Activated CD4-positive, CD25-positive, alpha-beta regulatory T cell treated with anti-CD3 and anti-CD28 coated beads, Interleukin-2, amount 50 U/mL, for 16 hours (primary cell): ENCODE measurements around the gene GPSM1.
"Not testable (repeated sequence)": the region's sequence is repeated elsewhere in the genome, so short reads cannot be mapped to it uniquely, and the experiment has no call there.

ENCODE experiments used
- DNase-seq: peaks from one replicate; pipeline ENCODE4 v3.0.0-alpha.2; 2020; ENCODE audit warnings: low read depth, low spot score

The GPSM1 gene

GRCh38 chr9:136318111-136318775 lies 9.1 kb upstream of the GPSM1 start:
- no peak for DNase-seq

DNA sequence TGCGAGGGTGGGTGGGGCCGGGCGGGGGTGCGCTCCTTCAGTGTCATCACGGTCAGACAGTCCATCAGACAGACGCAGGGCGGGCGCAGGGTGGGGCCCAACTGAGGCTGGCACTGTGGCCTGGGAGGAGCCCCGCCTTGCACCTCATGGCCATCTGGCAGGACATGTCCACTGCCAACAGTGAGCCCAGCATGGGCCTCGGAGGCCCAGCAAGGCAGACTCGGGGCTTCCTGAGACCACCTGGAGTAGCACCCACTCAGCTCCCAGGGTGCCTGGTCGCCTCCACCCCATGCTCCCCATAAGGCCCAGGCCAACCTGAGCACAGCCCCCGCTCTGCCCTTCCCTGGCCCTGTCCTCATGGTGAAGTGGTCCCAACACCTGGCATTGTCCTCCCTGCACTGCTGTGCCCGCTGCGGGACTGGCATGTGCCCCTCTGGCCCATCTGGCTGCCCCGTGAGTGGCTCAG lies 8.5 kb upstream of the GPSM1 start:
- DNase-seq: no peak

DNA sequence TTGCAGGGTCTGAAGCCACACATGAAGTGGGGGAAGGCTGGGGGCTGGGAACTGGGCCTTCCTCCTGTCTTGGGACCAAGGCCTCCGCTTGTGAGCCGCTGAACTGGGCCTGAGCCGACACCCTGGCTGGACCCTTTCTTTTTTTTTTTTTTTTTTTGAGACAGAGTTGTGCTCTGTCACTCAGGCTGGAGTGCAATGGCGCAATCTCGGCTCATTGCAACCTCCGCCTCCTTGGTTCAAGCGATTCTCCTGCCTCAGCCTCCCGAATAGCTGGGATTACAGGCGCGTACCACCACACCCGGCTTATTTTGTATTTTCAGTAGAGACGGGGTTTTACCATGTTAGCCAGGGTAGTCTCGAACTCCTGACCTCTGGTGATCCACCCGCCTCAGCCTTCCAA lies 8.1 kb upstream of the GPSM1 start:
- not testable (repeated sequence) for DNase-seq

GRCh38 chr9:136319955-136320354 lies 7.4 kb upstream of the GPSM1 start:
- not testable (repeated sequence) for DNase-seq

DNA sequence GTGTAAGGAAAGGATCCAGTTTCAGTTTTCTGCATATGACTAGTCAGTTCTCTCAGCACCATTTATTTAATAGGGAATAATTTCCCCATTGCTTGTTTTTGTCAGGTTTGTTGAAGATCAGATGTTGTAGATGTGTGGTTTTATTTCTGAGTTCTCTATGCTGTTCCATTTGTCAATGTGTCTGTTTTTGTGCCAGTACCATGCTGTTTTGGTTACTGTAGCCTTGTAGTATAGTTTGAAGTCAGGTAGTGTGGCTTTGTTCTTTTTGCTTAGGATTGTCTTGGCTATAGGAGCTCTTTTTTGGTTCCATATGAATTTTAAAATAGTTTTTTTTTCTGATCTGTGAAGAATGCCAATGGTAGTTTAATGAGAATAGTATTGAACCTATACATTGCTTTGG lies 6.4 kb upstream of the GPSM1 start:
- not testable (repeated sequence) for DNase-seq

DNA sequence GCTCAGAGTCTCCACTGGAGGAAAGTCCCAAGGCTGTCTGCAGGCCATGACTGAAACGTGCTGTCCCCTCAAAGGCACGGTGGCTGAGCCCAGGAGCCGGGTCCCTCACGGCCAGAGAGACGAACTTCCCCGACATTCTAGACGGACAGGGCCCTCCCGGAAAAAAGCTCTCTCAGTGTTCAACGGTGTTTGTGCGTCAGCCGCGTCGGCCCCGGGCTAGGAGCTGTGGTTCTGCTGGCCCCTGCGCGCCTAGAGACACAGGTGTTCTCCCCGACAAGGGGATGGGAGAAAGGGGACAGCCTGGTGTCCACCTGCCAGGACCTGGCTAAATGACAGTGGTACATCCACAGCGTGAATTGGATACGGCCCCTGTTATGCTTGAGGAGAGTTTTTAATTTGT lies 5.8 kb upstream of the GPSM1 start:
- no peak for DNase-seq

GRCh38 chr9:136322756-136323330 lies 4.5 kb upstream of the GPSM1 start:
- no peak for DNase-seq

DNA sequence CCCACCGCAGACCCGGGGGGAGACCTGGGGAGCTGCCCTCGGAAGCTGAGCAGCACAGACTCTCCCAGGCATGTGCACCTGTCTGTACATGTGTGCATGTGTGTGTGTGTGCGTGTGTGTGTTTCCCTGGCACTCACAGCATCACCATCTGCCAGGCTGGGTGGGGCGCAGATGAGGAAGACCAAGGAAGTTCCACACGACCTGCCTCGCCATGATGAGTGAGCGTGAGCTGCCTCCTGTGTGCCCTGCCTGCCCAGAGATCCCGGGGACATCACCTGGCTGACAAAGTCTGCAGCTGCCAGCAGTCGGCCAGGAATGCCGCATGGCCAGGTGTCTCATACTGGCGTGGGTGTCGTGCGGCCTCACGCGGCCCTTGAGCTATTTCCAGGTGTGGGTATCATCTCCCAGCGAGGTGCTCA lies 4.0 kb upstream of the GPSM1 start:
- DNase-seq: no peak

- no peak for DNase-seq
These were observed 2.6 kb upstream of the GPSM1 start for GRCh38 chr9:136324501-136325300.

DNA sequence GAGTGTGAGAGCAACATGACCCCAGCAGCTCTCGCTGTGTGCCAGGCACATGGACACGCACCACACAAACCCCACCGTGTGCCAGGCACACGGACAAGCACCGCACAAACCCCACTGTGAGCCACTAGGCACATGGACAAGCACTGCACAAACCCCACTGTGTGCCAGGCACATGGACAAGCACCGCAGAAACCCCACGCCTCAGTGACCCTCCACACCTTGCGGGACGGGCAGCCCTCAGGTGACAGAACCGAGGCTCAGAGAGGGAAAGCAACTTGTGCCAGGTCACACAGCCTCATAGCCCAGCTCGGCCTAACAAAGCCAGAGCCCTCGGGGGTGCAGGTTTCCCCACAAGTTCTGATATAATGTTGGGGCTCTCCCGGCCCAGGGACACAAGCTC lies 2.0 kb upstream of the GPSM1 start:
- DNase-seq: no peak

- no peak for DNase-seq
These were observed 1.1 kb upstream of the GPSM1 start for GRCh38 chr9:136326061-136326760.

DNA sequence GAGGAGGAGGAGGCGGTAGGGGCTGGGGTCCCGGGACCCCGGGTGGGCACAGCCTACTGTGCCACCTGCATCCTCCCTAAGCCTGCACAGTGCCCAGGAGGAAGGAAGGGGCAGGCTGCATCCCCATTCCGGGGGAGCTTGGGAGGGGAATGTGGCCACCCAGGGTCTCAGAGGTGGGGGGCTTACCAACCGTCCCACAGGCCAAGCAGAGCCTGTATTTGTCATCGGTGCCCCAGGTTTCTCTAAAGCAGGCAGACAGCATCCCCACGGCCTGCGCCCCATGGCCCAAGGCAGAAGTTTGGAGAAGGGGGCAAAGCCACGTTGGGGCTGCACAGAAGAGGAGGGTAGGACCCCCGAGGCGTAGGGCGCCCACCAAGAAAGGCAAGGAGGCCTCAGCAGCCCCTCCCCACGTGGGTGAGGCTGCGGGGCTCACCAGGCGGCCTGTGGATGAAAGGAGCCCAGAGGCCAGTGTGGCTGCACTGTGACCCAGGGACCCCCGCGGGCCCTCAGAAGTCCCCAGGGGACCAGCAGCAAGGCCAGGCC lies 507 bp upstream of the GPSM1 start:
- no peak for DNase-seq

GRCh38 chr9:136328011-136328621 lies 777 bp downstream of the GPSM1 start:
- DNase-seq: no peak

DNA sequence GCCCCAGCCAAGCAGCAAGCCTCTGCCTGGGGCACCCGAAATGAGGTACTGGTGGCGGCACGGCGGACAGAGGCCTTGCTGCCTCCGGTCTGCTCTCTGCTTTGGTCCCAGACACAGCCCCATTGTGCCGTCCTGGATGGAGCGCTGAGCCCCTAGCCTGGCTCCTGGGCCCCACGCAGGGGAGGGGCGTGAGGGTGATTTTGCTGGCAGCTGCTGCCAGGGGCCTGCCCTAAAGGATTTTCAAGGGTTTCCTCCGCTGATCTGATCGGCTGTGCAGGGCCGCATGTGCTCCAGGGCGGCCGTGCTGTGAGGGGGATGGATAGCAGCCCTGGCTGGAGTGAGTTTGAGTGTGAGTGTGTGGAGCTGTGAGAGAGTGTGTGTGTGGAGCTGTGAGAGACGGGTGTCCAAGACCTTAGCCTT lies 1.3 kb downstream of the GPSM1 start:
- no peak for DNase-seq

DNA sequence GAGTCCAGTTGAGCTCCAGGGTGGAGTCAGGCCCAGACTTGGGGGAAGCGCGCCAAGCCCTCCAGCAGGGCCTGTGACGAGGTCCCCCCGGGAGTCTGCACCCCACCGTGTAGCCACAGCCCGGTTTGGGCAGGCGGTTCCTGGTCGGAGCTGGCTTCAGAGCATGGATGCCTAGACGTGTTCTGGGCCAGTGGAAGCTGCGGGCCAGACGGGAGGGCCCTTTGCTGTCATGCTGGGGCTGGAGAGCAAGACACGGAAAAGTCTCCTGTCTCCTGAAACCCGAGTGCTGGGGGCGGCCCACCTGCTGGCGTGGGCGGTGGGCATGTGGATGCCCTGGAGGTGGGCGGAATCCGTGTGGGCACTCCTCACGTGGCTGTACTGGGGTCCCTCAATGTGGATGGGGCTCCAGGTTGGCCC lies 1.9 kb downstream of the GPSM1 start:
- no peak for DNase-seq

DNA sequence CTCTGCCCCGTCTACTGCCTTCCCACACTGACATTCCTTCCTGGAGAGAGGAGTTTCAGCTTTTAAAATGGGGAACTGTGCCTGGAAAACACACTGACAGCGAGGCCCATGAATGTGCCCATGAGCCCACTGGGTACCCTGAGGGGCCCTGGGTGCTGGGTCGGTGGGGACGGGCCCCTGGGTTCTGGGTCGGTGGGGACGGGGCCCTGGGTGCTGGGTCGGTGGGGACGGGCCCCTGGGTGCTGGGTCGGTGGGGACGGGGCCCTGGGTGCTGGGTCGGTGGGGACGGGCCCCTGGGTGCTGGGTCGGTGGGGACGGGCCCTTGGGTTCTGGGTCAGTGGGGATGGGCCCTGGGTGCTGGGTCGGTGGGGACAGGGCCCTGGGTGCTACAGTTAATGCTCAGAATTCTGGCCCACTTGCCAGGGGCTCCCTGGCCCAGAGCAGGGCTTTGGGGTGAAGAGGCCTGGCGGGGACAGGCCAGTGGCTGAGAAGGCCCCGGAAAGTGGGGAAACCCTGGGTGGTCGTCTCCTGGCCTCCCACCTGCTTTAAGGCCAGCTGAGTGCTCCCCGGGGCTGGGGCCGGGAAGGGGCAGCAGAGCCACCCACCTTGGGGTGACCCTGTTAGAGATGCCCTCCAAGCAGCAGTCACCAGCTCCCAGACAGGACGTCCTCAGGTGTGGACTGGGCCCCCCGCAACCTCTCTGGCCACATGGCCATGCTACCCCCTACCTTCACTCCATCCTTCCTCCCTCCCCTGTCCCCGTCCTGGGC lies 2.5 kb downstream of the GPSM1 start:
- DNase-seq: no peak

DNA sequence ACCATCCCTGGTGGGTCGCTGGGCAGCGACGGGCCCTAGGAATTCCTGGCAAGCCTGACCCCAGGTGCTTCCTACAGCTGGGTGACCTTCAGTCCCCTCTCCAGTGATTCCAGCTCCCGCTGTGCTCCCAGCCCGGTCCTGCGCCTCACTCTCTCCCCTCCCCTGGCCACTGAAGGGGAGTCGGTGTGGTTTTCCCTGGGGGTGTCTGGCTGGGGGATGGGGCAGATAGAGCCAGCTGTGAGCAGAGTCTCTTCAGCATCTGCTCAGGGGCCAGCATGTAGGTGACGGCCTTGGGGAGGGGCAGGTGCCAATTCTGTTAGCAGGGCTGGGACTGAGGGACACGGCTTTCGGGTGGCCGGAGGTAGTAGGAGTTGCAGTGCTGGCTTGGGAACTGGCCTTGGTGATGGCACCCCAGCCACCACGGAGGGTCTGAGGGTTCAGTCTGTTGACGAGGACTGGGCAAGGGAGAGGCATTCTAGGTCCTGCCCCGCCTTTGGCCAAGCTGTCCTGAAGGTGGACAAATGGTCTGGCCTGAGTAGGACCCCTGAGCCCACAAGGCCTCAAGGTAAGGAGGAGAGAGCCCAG lies 3.2 kb downstream of the GPSM1 start:
- DNase-seq: no peak

DNA sequence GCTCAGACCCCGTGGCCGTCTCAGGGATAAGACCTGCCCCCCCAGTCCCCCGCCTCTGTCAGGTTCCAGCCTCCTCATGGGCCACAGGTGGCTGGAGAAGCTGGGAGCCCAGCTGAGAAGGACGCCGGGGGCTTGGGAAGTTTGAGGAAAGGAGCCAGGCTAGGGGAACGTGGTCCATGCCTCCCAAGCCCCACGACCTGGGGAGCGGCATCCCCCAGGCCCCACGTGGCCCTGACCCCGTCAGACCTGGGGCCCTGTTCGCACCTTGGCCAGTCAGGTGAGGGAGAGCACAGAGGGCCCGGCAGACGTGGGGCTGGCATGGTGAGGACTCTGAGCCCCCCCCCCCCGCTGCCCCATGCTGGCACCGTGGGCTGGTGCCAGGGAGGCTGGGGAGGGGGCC lies 3.7 kb downstream of the GPSM1 start:
- DNase-seq: no peak

DNA sequence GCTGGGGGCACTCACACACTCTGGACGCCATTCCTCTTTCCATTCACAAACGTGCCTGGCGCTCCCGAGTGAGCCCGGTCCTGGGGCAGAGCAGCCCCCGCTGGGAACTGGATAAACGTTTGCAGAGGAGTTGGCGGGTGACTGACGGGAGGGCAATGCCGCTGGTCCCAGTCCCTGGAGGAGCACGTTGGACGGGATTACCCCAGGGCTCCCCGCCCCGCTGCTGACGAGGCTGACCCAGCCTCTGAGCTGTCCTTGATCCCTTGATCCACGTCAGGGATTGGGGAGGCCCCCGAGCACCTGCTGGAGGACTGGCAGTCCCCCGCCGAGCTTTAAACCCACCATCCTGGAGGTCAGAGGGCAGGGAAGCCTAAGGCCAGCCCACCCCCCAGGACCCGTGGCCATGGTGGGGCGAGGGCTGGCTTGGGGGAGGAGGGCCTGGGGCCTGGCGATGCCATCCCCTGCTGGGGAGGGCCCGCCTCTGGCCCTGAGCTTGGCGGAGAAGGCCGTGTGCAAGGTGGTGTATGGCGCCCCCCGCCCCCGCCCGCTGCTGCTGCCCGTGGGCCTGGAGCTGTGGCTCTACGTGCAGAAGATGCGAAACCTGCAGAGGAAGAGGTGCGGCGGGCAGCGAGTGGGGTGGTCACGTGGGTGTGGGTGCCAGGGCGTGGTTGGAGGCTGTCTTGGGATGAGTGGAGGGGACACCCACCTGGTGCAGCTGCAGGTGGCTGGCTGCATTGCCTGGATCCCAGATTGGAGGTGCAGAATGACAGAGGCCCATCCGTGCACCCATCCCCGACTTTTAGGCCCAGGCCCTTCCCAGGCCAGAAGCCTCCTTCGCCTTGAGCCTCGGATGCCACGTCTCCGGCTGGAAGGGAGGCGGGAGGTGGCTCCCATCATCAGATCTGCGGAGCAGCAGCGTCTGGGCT lies 4.5 kb downstream of the GPSM1 start:
- no peak for DNase-seq
